ENCODE results near the gene PEX16. TPM values are rescaled to one million over a fixed set of nuclear protein-coding genes. Genes with fewer than 3 reads are reported as not detected.

The PEX16 gene
- total and polyA plus RNA-seq, 9 of the 15 experiments (the other 6 are each of a cell fraction or from before 2014, with no cell fraction given) = 1.5 to 43.9 (median 14.6) TPM

DNA sequence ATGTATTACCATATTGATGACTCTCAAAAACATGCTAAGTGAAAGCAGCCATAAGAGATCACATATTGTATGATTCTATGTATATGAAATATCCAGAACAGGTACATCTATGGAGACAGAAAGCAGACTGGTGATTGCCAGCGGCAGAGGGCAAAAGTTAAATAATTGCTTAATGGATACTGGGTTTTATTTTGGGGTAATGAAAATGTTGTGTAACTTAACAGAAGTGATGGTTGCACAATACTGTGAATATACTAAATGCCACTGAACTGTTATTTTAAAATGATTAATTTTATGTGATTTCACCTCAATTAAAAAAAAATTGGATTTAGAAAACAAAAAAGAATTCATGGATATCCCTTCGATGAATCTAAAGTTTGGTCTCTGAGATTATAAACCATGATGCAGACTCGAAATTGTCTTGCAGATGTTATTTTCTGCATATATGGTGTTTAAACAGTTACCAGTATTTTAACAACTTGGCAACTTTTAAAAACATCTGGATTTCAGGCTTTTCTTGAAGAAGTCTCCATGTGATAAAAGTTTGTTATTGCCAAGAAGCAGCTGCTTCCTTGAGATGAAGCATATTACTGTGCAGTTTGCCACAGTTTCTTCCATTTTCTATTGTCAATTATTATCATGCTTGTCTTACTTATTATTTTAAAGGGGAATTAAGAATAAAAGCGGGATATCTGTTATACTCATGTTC lies 42.9 kb upstream of the PEX16 start:
- TF ChIP-seq GATAD2B (IDR thresholded peaks at IDR 0.05; ENCODE audit: borderline replicate concordance) (no peak), CEBPB (tag; IDR thresholded peaks at IDR 0.05) (peak; percentile 65), HEY1 (CRISPR knock-in tag; IDR thresholded peaks at IDR 0.05; ENCODE audit: borderline replicate concordance) (no peak), CEBPG (CRISPR knock-in tag; IDR thresholded peaks at IDR 0.05) (no peak), CEBPG (tag; conservative IDR thresholded peaks at IDR 0.05 in 1 of 2, IDR thresholded peaks at IDR 0.05 in 1 of 2) (peak; percentile 57 to 73)
- TF ChIP-seq, protein P1, sequence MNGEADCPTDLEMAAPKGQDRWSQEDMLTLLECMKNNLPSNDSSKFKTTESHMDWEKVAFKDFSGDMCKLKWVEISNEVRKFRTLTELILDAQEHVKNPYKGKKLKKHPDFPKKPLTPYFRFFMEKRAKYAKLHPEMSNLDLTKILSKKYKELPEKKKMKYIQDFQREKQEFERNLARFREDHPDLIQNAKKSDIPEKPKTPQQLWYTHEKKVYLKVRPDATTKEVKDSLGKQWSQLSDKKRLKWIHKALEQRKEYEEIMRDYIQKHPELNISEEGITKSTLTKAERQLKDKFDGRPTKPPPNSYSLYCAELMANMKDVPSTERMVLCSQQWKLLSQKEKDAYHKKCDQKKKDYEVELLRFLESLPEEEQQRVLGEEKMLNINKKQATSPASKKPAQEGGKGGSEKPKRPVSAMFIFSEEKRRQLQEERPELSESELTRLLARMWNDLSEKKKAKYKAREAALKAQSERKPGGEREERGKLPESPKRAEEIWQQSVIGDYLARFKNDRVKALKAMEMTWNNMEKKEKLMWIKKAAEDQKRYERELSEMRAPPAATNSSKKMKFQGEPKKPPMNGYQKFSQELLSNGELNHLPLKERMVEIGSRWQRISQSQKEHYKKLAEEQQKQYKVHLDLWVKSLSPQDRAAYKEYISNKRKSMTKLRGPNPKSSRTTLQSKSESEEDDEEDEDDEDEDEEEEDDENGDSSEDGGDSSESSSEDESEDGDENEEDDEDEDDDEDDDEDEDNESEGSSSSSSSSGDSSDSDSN (IDR thresholded peaks at IDR 0.05; ENCODE audit: borderline replicate concordance in 1 of 2, low read depth in 2 of 2, low read length in 2 of 2) = no peak
- H2AFZ ChIP-seq (ENCODE audit: low read depth, low read length) = no peak overlapping the region
- H3K9ac ChIP-seq (ENCODE audit: insufficient read depth in 1 of 2, low read depth in 2 of 2, low read length in 2 of 2) = no peak overlapping the region
- ChIA-PET CTCF (ENCODE audit: low intra/inter-chr PET ratio) (no interaction called here), POLR2A (interaction anchor here (0.7 to 1.4 kb wide), 2 partner anchors 10 to 41 kb away, joined by 3 to 4 read pairs; no protein-coding TSS in a partner anchor)
- H3K9me1 ChIP-seq (ENCODE audit: control insufficient read depth, insufficient read depth, low read length) = no peaks in the 10 kb centered on the region
- WGBS (ENCODE audit: insufficient coverage, low coverage, missing lambda C conversion rate) = 54% methylated on average over 4 of the region's 4 CpGs
- no peak overlapping the region for H3K4me3 ChIP-seq
- peaks cover 3% of the 10 kb centered on the region in 2 experiments; a peak in 3 of 5 replicates for H3K4me1 ChIP-seq (replicated peaks in 1 of 2; ENCODE audit: control insufficient read depth in 2 of 2, insufficient read depth in 2 of 2, low read length in 2 of 2)
- no TSS peak for BruUV-seq (replicated peaks)
- FAIRE-seq = no peak
- no peak for DNase-seq (ENCODE audit: extremely low read depth in 1 of 4, low spot score in 3 of 4)
- no peaks in the 10 kb centered on the region for H3K27me3 ChIP-seq (ENCODE audit: control insufficient read depth in 2 of 2, insufficient read depth in 2 of 2, low read length in 2 of 2)
- no peak for ATAC-seq
- intact Hi-C loops (cut with micrococcal nuclease) = no loop called here
- H4K20me1 ChIP-seq (replicated peaks; ENCODE audit: control insufficient read depth, insufficient read depth, low read length) = no peaks in the 10 kb centered on the region
- H3K79me2 ChIP-seq (ENCODE audit: control insufficient read depth, insufficient read depth, low read length) = no peaks in the 10 kb centered on the region
- H3K36me3 ChIP-seq (ENCODE audit: control insufficient read depth, insufficient read depth, low read length) = peaks cover 22% of the 10 kb centered on the region; the same call in 2 of the 3 replicates
- in situ Hi-C loops (cut with MboI) = no loop called here
- no peak overlapping the region for H3K27ac ChIP-seq (ENCODE audit: extremely low read depth, low read depth, low read length)
- H3K9me3 ChIP-seq (replicated peaks; ENCODE audit: control insufficient read depth, insufficient read depth, low read depth, low read length) = no peaks in the 10 kb centered on the region
- H3K4me2 ChIP-seq (ENCODE audit: insufficient read depth, low read length) = no peak overlapping the region

Data from K562 (cell line).